Muscle of back (tissue), 11 donors: ENCODE data around the gene ATP9B. TPM values are rescaled to one million over a fixed set of nuclear protein-coding genes. Genes with fewer than 3 reads are reported as not detected.

Experiments
- DNase-seq, 3 donors: peaks; one replicate each; pipeline versions ENCODE4 v3.0.0 to v3.0.0-alpha.2; 2013
- polyA plus RNA-seq, 10 donors: library from polyadenylated mRNA; unstranded; fragments of 120-200 nt; gene quantifications; one replicate each; pipeline ENCODE4 v1.2.1, GENCODE V29; 2013; ENCODE audit not compliant: insufficient read length in 10 of 10

ATP9B gene
- polyA plus RNA-seq, 10 donors: 11.8 to 27.6 (median 16.4) TPM

DNA sequence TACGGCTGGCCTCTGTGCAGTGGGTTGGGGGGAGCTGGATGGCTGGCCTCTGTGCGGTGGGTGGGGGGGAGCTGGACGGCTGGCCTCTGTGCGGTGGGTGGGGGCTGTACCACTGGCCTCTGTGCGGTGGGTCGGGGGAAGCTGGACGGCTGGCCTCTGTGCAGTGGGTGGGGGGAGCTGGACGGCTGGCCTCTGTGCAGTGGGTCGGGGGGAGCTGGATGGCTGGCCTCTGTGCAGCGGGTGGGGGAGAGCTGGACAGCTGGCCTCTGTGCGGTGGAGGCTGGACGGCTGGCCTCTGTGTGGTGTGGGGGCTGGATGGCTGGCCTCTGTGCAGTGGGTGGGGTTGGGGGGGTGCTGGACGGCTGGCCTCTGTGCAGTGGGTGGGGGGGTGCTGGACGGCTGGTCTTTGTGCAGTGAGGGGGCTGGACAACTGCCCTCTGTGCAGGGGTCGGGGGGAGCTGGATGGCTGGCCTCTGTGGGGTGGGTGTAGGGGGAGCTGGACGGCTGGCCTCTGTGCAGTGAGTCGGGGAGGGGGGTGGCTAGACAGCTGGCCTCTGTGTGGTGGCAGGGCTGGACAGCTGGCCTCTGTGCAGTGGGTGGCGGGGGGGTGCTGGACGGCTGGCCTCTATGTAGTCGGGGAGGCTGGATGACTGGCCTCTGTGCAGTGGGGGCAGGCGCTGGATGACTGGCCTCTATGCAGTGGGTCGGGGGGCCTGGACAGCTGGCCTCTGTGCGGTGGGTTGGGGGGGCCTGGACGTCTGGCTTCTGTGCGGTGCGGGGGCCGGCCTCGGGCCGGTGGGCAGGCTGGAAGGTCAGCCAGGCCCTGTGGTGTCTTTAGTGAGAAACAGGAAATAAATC, 358.4 kb downstream of the ATP9B start:
- DNase-seq: no peak

Other genes starting within 250 kb of the ATP9B start
- gene SALL3, start 89.6 kb upstream of the ATP9B start, polyA plus RNA-seq: under 1 TPM in 3 of 10 donors, not detected in 7; 0.05 to 0.17 (median 0.06) TPM